Right atrium auricular region (tissue), 2 donors: ENCODE measurements around the gene DNAJC5. TPM values are rescaled to one million over a fixed set of nuclear protein-coding genes. Genes with fewer than 3 reads are reported as not detected.

Experiments used
- DNase-seq: peaks from one replicate; pipeline ENCODE4 v3.0.0-alpha.2; 2019; ENCODE audit warnings: low spot score
- H3K27ac ChIP-seq, 2 donors: fragments of 200-600 bp; sonication (generic); 1 replicate in 1 of 2; 2 replicates in 1 of 2; pipeline ENCODE4 v1.5.1; 2016 to 2019
- H3K27me3 ChIP-seq, 2 donors: fragments of 200-600 bp; sonication (generic); one replicate each; pipeline versions ENCODE4 v1.5.1 to v1.6.0; 2017 to 2019
- H3K36me3 ChIP-seq: fragments of 200-600 bp; sonication (generic); one replicate; pipeline ENCODE4 v1.5.1; 2016
- H3K4me1 ChIP-seq, 2 donors: fragments of 200-600 bp; sonication (generic); one replicate each; pipeline versions ENCODE4 v1.5.1 to v1.6.0; 2017 to 2019
- H3K4me3 ChIP-seq, 2 donors: fragments of 200-600 bp; sonication (generic); 1 replicate in 1 of 2; 2 replicates in 1 of 2; pipeline ENCODE4 v1.5.1; 2017 to 2019; ENCODE audit warnings: mild to moderate bottlenecking in 1 of 2, moderate library complexity in 1 of 2
- H3K9me3 ChIP-seq, 2 donors: fragments of 200-600 bp; sonication (generic); one replicate each; pipeline ENCODE4 v1.5.1; 2019
- total RNA-seq, 2 donors: library from RNA; depleted of rRNA; stranded (reverse); fragments of >200 nt; gene quantifications; one replicate each; pipeline ENCODE4 v1.1.0, GENCODE V29; 2016
- TF ChIP-seq, protein P1 (sequence below), 2 donors: fragments of 200-600 bp; sonication (generic); IDR thresholded peaks; one replicate each; pipeline ENCODE4 v1.5.1; 2019; ENCODE audit warnings: antibody characterized with exemption in 2 of 2

The DNAJC5 gene
- total RNA-seq, 2 donors from 2014 or later, result 41.2 to 43.8 TPM

DNA sequence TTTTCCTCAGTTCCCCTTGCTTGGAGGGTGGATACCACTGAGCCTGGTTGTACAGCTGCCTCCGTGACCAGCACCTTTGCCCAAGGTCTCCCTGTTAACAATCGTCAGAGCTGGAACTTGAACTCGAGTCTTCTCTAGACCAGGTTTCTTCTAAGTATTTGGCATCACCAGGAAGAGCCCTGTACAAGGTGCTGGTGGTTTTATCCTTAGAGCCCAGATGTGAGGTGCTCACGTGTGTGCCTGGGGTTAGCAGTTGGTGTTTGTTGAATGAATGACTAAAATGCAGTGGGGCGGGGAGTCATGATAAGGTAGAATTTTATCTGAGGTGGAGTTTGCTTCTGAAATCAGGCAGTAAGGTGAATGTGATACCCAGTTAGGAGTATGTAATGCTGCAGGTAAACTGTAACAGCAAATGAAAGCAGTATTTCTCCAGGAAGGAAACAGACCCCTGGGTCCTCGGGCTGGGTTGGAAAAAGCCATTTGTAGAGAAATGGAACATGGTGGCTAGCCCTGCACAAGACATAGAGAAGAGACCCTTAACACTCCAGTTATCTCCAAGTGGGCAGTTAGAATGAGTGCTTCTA lies 3.1 kb downstream of the DNAJC5 start:
- DNase-seq, result no peak
- peaks cover 0 to 60% of the 10 kb centered on the region in 2 donors for H3K4me1 ChIP-seq
- H3K4me3 ChIP-seq, result no peak overlapping the region
- H3K27me3 ChIP-seq, result no peaks in the 10 kb centered on the region
- no peaks in the 10 kb centered on the region for H3K36me3 ChIP-seq
- TF ChIP-seq, protein P1, sequence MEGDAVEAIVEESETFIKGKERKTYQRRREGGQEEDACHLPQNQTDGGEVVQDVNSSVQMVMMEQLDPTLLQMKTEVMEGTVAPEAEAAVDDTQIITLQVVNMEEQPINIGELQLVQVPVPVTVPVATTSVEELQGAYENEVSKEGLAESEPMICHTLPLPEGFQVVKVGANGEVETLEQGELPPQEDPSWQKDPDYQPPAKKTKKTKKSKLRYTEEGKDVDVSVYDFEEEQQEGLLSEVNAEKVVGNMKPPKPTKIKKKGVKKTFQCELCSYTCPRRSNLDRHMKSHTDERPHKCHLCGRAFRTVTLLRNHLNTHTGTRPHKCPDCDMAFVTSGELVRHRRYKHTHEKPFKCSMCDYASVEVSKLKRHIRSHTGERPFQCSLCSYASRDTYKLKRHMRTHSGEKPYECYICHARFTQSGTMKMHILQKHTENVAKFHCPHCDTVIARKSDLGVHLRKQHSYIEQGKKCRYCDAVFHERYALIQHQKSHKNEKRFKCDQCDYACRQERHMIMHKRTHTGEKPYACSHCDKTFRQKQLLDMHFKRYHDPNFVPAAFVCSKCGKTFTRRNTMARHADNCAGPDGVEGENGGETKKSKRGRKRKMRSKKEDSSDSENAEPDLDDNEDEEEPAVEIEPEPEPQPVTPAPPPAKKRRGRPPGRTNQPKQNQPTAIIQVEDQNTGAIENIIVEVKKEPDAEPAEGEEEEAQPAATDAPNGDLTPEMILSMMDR (IDR thresholded peaks at IDR 0.05), result no peak
- peak overlapping the region in 1 of 2 donors; percentile 76 for H3K27ac ChIP-seq
- no peaks in the 10 kb centered on the region for H3K9me3 ChIP-seq

DNA sequence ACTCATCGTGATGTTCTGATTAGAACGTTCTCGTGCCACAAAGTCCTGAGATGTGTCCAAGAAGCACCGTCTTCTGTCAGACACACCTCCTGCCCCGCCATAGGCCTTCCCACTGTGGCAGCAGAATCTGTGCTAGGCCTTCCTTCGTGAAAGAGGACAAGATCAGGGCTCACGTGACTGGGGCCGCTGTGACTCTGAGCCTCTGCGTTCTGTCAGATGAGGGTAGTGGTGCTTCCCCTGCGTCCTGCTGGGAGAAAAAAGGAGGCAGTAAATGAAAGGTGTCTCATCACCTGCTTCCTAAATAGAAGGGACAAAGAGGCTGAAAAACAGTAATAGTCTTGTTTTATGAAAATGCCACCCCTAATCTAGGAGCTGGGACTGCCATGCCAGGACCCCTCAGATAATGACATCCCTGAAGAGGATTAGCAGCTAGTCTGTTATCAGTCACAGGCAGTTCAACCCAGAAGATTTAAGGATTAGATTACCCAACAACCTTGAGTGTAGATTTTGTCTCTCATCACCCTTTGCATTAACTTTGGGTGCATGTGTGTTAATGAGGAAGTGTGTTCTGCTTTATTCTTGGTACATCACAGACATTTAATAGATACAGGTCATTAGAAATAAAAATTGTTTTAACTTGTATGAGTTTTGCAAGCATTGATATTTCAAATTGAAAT lies 4.1 kb downstream of the DNAJC5 start:
- no peaks in the 10 kb centered on the region for H3K36me3 ChIP-seq
- TF ChIP-seq, protein P1 (IDR thresholded peaks at IDR 0.05), result no peak
- no peaks in the 10 kb centered on the region for H3K27me3 ChIP-seq
- peaks cover 0 to 63% of the 10 kb centered on the region in 2 donors for H3K4me1 ChIP-seq
- H3K9me3 ChIP-seq, result no peaks in the 10 kb centered on the region
- peak overlapping the region; percentile 43 to 76 for H3K27ac ChIP-seq
- H3K4me3 ChIP-seq, result no peak overlapping the region
- peak; percentile 61 for DNase-seq

DNA sequence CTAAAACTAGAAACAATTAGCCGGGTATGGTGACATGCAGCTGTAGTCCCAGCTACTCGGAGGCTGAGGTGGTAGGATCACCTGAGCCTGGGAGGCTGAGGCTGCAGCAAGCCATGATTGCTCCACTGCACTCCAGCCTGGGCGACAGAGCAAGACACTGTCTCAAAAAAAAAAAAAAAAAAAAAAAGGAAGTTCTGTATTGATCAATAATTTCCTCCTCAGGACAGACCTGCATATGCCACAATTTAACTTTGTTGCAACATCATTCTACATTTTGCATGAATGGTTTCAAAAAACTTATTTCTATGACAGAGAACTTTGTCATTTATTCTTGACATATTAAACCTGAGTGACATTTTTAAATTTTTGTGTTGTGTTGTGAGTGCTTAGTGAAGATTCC lies 5.5 kb downstream of the DNAJC5 start:
- Histone ChIP-seq H3K36me3 (no peaks in the 10 kb centered on the region), H3K9me3 (no peaks in the 10 kb centered on the region), H3K27ac (peak overlapping the region in 1 of 2 donors; percentile 76), H3K27me3 (no peaks in the 10 kb centered on the region), H3K4me1 (peaks cover 0 to 66% of the 10 kb centered on the region in 2 donors), H3K4me3 (no peak overlapping the region)
- TF ChIP-seq, protein P1 (IDR thresholded peaks at IDR 0.05), result no peak
- DNase-seq, result no peak

DNA sequence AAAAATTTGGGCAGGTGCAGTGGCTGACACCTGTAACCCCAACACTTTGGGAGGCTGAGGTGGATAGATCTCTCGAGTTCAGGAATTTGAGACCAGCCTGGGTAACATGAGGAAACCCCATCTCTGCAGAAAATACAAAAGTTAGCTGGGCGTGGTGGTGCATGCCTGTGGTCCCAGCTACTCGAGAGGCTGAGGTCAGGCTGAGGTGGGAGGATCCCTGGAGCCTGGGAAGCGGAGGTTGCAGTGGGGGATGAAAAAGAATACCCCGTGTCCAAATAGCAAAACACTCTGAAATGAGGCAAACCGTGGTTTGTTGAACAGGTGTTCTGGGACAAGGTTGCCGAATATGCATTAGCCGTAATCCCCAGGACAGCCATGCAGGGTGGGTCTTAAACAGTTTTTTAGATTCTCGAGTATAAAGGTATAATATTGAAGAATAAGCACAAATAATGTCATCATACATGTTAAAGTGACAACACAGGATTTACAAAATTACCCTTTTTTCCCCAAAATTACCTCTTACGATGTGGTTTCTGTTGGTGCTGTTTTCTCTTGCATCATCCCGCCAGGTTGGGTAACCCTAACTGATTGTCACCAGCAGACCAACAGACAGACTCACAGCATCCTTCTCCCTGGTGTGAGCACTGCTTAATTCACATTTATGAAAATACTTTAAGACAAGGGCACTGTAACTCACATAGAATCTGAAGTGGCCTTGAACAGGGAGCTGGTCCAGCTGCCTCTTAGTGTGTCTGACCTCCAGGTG lies 9.1 kb downstream of the DNAJC5 start:
- no peak for DNase-seq
- TF ChIP-seq, protein P1 (IDR thresholded peaks at IDR 0.05), result no peak
- peaks cover 0 to 56% of the 10 kb centered on the region in 2 donors for H3K4me1 ChIP-seq

DNA sequence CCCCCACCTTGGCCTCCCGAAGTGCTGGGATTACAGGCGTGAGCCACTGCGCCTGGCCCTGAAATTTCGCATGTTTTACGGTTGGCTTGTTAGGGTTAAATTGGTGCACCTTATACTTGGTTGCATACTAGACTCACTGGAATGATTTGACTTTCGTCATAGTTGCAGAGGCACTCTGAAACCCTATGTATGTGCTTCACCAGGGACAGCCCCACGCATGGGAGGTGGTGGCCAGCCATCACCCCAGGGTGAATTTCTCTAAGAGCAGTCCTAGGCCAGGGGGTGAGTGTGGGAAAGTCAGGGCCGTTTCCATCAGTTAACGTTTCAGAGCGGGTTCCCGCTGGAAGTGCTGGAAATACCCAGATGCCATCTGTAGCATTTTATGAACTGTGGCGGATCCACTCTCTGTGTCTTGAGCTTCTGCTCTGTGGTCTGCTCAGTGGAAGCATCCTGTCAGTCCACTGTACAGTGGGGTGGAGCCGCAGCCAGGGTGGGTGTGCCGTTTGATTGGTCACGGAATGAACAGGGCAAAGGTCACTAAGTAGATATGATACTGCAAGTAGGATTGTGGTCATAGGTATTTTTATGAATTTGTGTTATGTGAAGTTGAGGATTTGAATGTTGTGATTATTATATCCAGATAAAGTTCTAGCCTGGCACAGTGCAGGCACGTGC lies 13.2 kb downstream of the DNAJC5 start:
- no peaks in the 10 kb centered on the region for H3K27me3 ChIP-seq
- no peaks in the 10 kb centered on the region for H3K36me3 ChIP-seq
- TF ChIP-seq, protein P1 (IDR thresholded peaks at IDR 0.05), result no peak
- H3K4me1 ChIP-seq, result peaks cover 0 to 54% of the 10 kb centered on the region in 2 donors
- DNase-seq, result no peak
- no peak overlapping the region for H3K27ac ChIP-seq
- no peak overlapping the region for H3K4me3 ChIP-seq
- H3K9me3 ChIP-seq, result no peaks in the 10 kb centered on the region

More for the DNA sequence above, 9.1 kb downstream of the DNAJC5 start:
- Histone ChIP-seq H3K4me3 (no peak overlapping the region), H3K27me3 (no peaks in the 10 kb centered on the region), H3K36me3 (no peaks in the 10 kb centered on the region), H3K27ac (no peak overlapping the region), H3K9me3 (no peaks in the 10 kb centered on the region)
